Stimulated activated CD4-positive, alpha-beta T cell treated with anti-CD3 and anti-CD28 coated beads, TNF-alpha, amount 100 ng/mL, for 1 hour (primary cell): Measurements from ENCODE around the gene IL2RA.

Experiments used
- DNase-seq, 3 donors: peaks; one replicate each; pipeline ENCODE4 v3.0.0-alpha.2; 2020; ENCODE audit warnings: low read depth in 3 of 3, low spot score in 1 of 3

The IL2RA gene

GRCh38 chr10:6059506-6059905 is 2.7 kb downstream of the IL2RA start:
- no peak for DNase-seq

GRCh38 chr10:6058682-6059475 is 3.3 kb downstream of the IL2RA start:
- no peak for DNase-seq

- no peak for DNase-seq
Observed at GRCh38 chr10:6056411-6057135, 5.6 kb downstream of the IL2RA start.

- no peak for DNase-seq
Observed at GRCh38 chr10:6055929-6056328, 6.2 kb downstream of the IL2RA start.

- DNase-seq = no peak
Observed at GRCh38 chr10:6054884-6055283, 7.3 kb downstream of the IL2RA start.

- no peak for DNase-seq
Observed at GRCh38 chr10:6053816-6054631, 8.1 kb downstream of the IL2RA start.

GRCh38 chr10:6053303-6053702 is 8.9 kb downstream of the IL2RA start:
- no peak for DNase-seq

- peak; percentile 50 to 60 (median 59) for DNase-seq
Observed at GRCh38 chr10:6052247-6053221, 9.6 kb downstream of the IL2RA start.

- DNase-seq = peak; percentile 63 to 79 (median 74)
Observed at GRCh38 chr10:6050801-6051445, 11.2 kb downstream of the IL2RA start.

GRCh38 chr10:6049031-6049400 is 13.2 kb downstream of the IL2RA start:
- DNase-seq = no peak

- no peak for DNase-seq
Observed at GRCh38 chr10:6048281-6049030, 13.7 kb downstream of the IL2RA start.

- DNase-seq = no peak
Observed at GRCh38 chr10:6047847-6048246, 14.3 kb downstream of the IL2RA start.

- DNase-seq = no peak
Observed at GRCh38 chr10:6046773-6047611, 15.2 kb downstream of the IL2RA start.

- no peak for DNase-seq
Observed at GRCh38 chr10:6045878-6046772, 16.0 kb downstream of the IL2RA start.

GRCh38 chr10:6045314-6045848 is 16.8 kb downstream of the IL2RA start:
- DNase-seq = no peak

GRCh38 chr10:6044751-6045313 is 17.3 kb downstream of the IL2RA start:
- no peak for DNase-seq

- no peak for DNase-seq
Observed at GRCh38 chr10:6044060-6044459, 18.1 kb downstream of the IL2RA start.
